Calu3 (cell line): ENCODE measurements around the gene NLRC5. TPM values are rescaled to one million over a fixed set of nuclear protein-coding genes. Genes with fewer than 3 reads are reported as not detected.

Source experiments
- BruUV-seq: library from RNA; stranded (reverse); fragments of 400-500 nt; replicated peaks from 2 replicates; lab custom pipeline; 2021; lab: Mats Ljungman, UMichigan
- CTCF ChIA-PET: fragments of 300-600 bp; sonication (Branson Sonifier 250); formaldehyde crosslinking; loops from one replicate; lab custom pipeline; 2022; ENCODE audit warnings: antibody characterized with exemption; lab: Charles Lee
- DNase-seq: peaks from one replicate; pipeline ENCODE4 v3.0.0; 2022
- H3K27ac Mint-ChIP-seq: one replicate; pipeline ENCODE4 v1.8.0; 2022; ENCODE audit warnings: mixed read lengths; ENCODE audit not compliant: unreplicated experiment
- H3K27me3 Mint-ChIP-seq: one replicate; pipeline ENCODE4 v1.8.0; 2022; ENCODE audit warnings: mixed read lengths; ENCODE audit not compliant: unreplicated experiment
- H3K36me3 Mint-ChIP-seq: one replicate; pipeline ENCODE4 v1.8.0; 2022; ENCODE audit warnings: mild to moderate bottlenecking, moderate library complexity, mixed read lengths; ENCODE audit not compliant: insufficient read depth, unreplicated experiment
- H3K4me1 Mint-ChIP-seq: one replicate; pipeline ENCODE4 v1.8.0; 2022; ENCODE audit warnings: mild to moderate bottlenecking, low read depth, mixed read lengths; ENCODE audit not compliant: unreplicated experiment
- H3K4me3 Mint-ChIP-seq: one replicate; pipeline ENCODE4 v1.8.0; 2022; ENCODE audit warnings: mild to moderate bottlenecking, low read depth, moderate library complexity, mixed read lengths; ENCODE audit not compliant: unreplicated experiment
- H3K9me3 Mint-ChIP-seq: one replicate; pipeline ENCODE4 v1.8.0; 2022; ENCODE audit warnings: low read depth, mixed read lengths; ENCODE audit not compliant: unreplicated experiment
- CTCF ChIP-seq: fragments of 200-600 bp; IDR thresholded peaks from one replicate; pipeline ENCODE4 v1.8.0; 2022; ENCODE audit warnings: antibody characterized with exemption; ENCODE audit not compliant: unreplicated experiment
- intact Hi-C: fragments of 100-400 bp; cut with micrococcal nuclease; formaldehyde crosslinking; loops from one replicate; pipeline ENCODE4 v1.10.0; 2022; ENCODE audit not compliant: unreplicated experiment
- total RNA-seq: library from RNA; stranded (reverse); gene quantifications from 2 replicates; pipeline ENCODE4 v1.2.3, GENCODE V29; 2022

NLRC5 gene
- total RNA-seq, 1 experiment from 2014 or later: 18.0 TPM

DNA sequence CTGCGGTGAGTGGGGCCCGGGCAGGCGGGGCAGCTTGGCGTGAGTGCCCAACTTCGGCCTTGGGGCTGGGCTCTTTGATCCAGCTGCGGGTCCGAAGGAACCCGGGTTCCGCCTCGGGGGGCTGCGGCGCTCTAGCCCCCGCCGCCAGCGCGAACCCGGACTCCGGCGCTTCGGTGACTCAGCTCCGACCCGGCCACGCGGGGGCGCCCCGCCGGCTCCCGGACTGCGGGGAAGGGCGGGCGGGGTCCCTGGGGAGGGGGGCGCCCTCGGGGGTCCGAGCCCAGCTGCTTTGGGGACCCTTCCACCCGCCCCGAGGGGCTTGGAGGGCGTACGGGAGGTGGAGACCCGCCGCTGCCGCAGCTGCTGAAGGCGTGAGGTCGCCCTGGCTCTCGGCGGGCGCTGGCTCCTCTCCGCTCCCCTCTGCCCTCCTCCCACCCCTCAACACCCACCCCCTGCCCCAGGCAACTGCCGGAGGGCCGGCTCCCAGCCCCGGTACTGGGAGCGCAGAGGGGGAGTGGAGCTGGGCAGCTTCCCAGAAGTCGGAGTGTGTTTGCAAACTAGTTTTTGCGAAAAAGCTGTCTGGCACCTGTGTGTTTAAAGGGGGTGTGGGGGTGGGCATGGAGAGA, 103.5 kb downstream of the NLRC5 start:
- BruUV-seq: no TSS peak
- DNase-seq: peak; percentile 74
- no peaks in the 10 kb centered on the region for H3K9me3 Mint-ChIP-seq
- TF ChIP-seq CTCF: peak; percentile 93
- H3K27ac Mint-ChIP-seq: no peak overlapping the region
- H3K27me3 Mint-ChIP-seq: peaks cover 40% of the 10 kb centered on the region
- H3K4me3 Mint-ChIP-seq: peak overlapping the region; percentile 73
- peaks cover 11% of the 10 kb centered on the region for H3K4me1 Mint-ChIP-seq
- peaks cover 14% of the 10 kb centered on the region for H3K36me3 Mint-ChIP-seq
- CTCF ChIA-PET: interaction anchor here (0.6 to 1.6 kb wide), 13 partner anchors 8 to 369 kb away, joined by 3 to 11 read pairs (median 5); partner anchors contain the start of genes PSME3IP1 and RSPRY1
- intact Hi-C loops: loop anchor here (5.0 kb wide), 1 partner anchor 204 kb away; no protein-coding TSS in a partner anchor

GRCh38 chr16:57093666-57094564, 104.6 kb downstream of the NLRC5 start:
- DNase-seq: no peak
- Mint-ChIP-seq H3K27ac (no peak overlapping the region), H3K9me3 (no peaks in the 10 kb centered on the region), H3K27me3 (peaks cover 30% of the 10 kb centered on the region), H3K4me3 (peak overlapping the region; percentile 73), H3K4me1 (peaks cover 11% of the 10 kb centered on the region), H3K36me3 (peaks cover 14% of the 10 kb centered on the region)
- BruUV-seq: no TSS peak
- intact Hi-C loops: loop anchor here (5.0 kb wide), 1 partner anchor 203 kb away; no protein-coding TSS in a partner anchor
- CTCF ChIA-PET: interaction anchor here (0.6 to 1.3 kb wide), 6 partner anchors 9 to 375 kb away, joined by 3 to 9 read pairs (median 5); no protein-coding TSS in a partner anchor
- TF ChIP-seq CTCF: no peak

GRCh38 chr16:57094911-57095310, 105.6 kb downstream of the NLRC5 start:
- no peak overlapping the region for H3K27ac Mint-ChIP-seq
- no peak overlapping the region for H3K4me3 Mint-ChIP-seq
- H3K27me3 Mint-ChIP-seq: peaks cover 20% of the 10 kb centered on the region
- BruUV-seq: no TSS peak
- no peak for TF ChIP-seq CTCF
- CTCF ChIA-PET: no interaction called here
- no peak for DNase-seq
- intact Hi-C loops: loop anchor here (5.0 kb wide), 1 partner anchor 202 kb away; no protein-coding TSS in a partner anchor
- peaks cover 14% of the 10 kb centered on the region for H3K36me3 Mint-ChIP-seq
- peaks cover 15% of the 10 kb centered on the region for H3K4me1 Mint-ChIP-seq
- H3K9me3 Mint-ChIP-seq: no peaks in the 10 kb centered on the region

DNA sequence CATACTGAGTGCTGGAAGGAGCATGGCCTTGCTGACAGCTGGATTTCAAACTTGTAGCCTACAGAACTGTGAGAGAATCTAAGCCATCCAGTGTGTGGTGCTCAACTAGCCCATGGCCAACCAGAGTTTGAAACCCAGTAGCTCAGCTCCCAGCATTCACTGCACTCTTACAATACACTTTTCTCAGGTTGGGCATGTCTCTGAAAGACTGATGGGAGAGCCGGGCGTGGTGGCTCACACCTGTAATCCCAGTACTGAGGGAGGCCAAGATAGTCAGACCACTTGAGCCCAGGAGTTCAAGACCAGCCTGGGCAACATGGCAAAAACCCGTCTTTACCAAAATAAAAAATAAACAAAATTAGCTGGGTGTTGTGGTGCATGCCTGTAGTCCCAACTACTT, 106.8 kb downstream of the NLRC5 start:
- H3K4me3 Mint-ChIP-seq: no peak overlapping the region
- H3K27me3 Mint-ChIP-seq: peaks cover 7% of the 10 kb centered on the region
- H3K4me1 Mint-ChIP-seq: peaks cover 17% of the 10 kb centered on the region
- no peak for TF ChIP-seq CTCF
- intact Hi-C loops: no loop called here
- CTCF ChIA-PET: no interaction called here
- peaks cover 14% of the 10 kb centered on the region for H3K36me3 Mint-ChIP-seq
- no peaks in the 10 kb centered on the region for H3K9me3 Mint-ChIP-seq
- no peak for DNase-seq
- H3K27ac Mint-ChIP-seq: no peak overlapping the region
- BruUV-seq: no TSS peak
